ENCODE data around the gene GPR158. TPM values are rescaled to one million over a fixed set of nuclear protein-coding genes. Genes with fewer than 3 reads are reported as not detected.

Gene GPR158
- total RNA-seq, 1 donor: 0.18 TPM

GRCh38 chr10:25384618-25385017, 209.8 kb downstream of the GPR158 start:
- no peak for DNase-seq (ENCODE audit: low read depth)
- TF ChIP-seq, protein P1, sequence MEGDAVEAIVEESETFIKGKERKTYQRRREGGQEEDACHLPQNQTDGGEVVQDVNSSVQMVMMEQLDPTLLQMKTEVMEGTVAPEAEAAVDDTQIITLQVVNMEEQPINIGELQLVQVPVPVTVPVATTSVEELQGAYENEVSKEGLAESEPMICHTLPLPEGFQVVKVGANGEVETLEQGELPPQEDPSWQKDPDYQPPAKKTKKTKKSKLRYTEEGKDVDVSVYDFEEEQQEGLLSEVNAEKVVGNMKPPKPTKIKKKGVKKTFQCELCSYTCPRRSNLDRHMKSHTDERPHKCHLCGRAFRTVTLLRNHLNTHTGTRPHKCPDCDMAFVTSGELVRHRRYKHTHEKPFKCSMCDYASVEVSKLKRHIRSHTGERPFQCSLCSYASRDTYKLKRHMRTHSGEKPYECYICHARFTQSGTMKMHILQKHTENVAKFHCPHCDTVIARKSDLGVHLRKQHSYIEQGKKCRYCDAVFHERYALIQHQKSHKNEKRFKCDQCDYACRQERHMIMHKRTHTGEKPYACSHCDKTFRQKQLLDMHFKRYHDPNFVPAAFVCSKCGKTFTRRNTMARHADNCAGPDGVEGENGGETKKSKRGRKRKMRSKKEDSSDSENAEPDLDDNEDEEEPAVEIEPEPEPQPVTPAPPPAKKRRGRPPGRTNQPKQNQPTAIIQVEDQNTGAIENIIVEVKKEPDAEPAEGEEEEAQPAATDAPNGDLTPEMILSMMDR (IDR thresholded peaks at IDR 0.05; ENCODE audit: insufficient read depth, low read length): no peak
- no peak overlapping the region for H3K4me3 ChIP-seq (ENCODE audit: low read depth, low read length)

- TF ChIP-seq, protein P1 (IDR thresholded peaks at IDR 0.05; ENCODE audit: insufficient read depth, low read length): no peak
- no peak for DNase-seq (ENCODE audit: low read depth)
- no peak overlapping the region for H3K4me3 ChIP-seq (ENCODE audit: low read depth, low read length)
Measured at GRCh38 chr10:25388188-25388861, 213.5 kb downstream of the GPR158 start.

DNA sequence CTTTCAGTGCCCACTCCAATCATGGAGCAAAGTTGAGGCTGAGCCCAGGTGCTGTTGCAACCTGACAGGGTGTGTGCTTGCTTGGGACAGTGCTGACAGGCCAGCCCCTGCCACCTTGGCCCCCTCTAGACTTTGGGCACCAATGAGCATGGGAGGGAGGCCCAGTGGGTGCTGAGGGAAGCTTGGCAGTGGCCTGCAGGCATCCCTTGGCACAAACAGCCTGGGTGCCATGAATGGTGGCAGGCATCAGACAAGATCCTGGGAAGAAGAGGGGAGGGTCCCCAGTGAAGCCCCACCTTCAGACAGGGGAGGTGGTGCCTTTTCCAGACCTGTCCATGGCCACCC, 214.0 kb downstream of the GPR158 start:
- TF ChIP-seq, protein P1 (IDR thresholded peaks at IDR 0.05; ENCODE audit: insufficient read depth, low read length): no peak
- no peak overlapping the region for H3K4me3 ChIP-seq (ENCODE audit: low read depth, low read length)
- DNase-seq (ENCODE audit: low read depth): no peak

DNA sequence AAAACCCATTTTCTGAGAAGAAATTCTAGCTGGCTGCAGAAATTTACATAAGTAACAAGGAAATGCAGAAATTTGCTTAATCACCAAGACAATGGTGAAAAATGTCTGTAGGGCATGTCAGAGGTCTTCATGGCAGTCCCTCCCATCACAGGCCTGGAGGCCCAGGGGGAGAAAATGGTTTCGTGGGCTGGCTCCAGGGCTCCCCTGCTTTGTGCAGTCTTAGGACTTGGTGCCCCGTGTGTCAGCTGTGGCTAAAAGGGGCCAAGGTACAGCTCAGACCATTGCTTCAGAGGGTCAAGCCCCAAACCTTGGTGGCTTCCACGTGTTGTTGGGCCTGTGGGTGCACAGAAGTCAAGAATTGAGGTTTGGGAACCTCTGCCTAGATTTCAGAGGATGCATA, 215.9 kb downstream of the GPR158 start:
- no peak overlapping the region for H3K4me3 ChIP-seq (ENCODE audit: low read depth, low read length)
- no peak for DNase-seq (ENCODE audit: low read depth)
- TF ChIP-seq, protein P1 (IDR thresholded peaks at IDR 0.05; ENCODE audit: insufficient read depth, low read length): no peak

GRCh38 chr10:25392132-25392531, 217.3 kb downstream of the GPR158 start:
- TF ChIP-seq, protein P1 (IDR thresholded peaks at IDR 0.05; ENCODE audit: insufficient read depth, low read length): no peak
- DNase-seq (ENCODE audit: low read depth): no peak
- no peak overlapping the region for H3K4me3 ChIP-seq (ENCODE audit: low read depth, low read length)

DNA sequence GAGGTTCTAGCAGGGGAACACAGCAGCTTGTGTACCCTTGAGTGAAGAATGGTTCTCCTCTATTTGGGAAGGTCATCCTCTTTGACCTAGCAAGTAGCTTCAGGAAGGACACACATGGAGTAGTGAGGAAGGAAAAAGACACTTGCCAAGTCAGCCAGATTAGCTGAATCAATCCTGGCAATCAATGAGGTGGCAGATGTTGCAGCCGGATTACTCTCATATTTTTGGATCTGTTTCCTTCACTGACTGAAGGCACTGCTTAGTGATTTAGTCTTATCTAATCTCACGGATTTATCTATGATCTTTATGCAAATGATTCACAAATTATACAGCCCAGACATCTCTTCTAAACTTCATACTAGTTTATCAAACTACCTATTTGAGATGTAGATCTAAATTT, 218.8 kb downstream of the GPR158 start:
- H3K4me3 ChIP-seq (ENCODE audit: low read depth, low read length): no peak overlapping the region
- TF ChIP-seq, protein P1 (IDR thresholded peaks at IDR 0.05; ENCODE audit: insufficient read depth, low read length): no peak
- no peak for DNase-seq (ENCODE audit: low read depth)

DNA sequence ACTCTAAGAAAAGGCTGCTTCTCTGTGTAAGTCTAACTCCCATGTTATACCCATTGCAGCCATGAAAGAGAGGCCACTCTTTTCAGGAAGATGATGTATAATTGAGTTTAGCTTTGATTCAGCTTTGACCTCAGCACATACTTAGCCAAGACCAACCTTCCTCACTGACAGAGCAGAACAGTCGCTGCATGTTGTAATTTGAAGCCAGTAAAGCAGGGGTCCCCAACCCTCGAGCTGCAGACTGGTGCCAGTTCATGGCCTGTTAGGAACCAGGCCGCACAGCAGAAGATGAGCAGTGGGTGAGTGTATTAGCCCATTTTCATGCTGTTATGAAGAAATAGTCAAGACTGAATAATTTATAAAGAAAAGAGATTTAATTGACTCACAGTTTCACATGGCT, 223.9 kb downstream of the GPR158 start:
- no peak overlapping the region for H3K4me3 ChIP-seq (ENCODE audit: low read depth, low read length)
- TF ChIP-seq, protein P1 (IDR thresholded peaks at IDR 0.05; ENCODE audit: insufficient read depth, low read length): no peak
- DNase-seq (ENCODE audit: low read depth): no peak
